HEK293 (cell line): ENCODE data around the gene IFNAR1.

ENCODE experiments used
- GFI1B ChIP-seq: fragments of 450-650 bp; formaldehyde crosslinking; IDR thresholded peaks from 2 replicates; pipeline ENCODE4 v1.5.1; 2016; ENCODE audit warnings: missing biosample characterization, missing genetic modification characterization
- HOXA7 ChIP-seq: sonication (generic); formaldehyde crosslinking; IDR thresholded peaks from 2 replicates; pipeline ENCODE4 v1.8.1; 2022; ENCODE audit warnings: missing genetic modification reagents, borderline replicate concordance
- YY1 ChIP-seq: fragments of 450-650 bp; formaldehyde crosslinking; IDR thresholded peaks from 2 replicates; pipeline ENCODE4 v1.5.1; 2018; ENCODE audit warnings: missing biosample characterization, missing genetic modification characterization
- ZBTB1 ChIP-seq: fragments of 450-650 bp; formaldehyde crosslinking; IDR thresholded peaks from 2 replicates; pipeline ENCODE4 v1.5.1; 2016; ENCODE audit warnings: missing biosample characterization, missing genetic modification characterization
- ZFP41 ChIP-seq: fragments of 450-650 bp; formaldehyde crosslinking; IDR thresholded peaks from 2 replicates; pipeline ENCODE4 v1.5.1; 2016; ENCODE audit warnings: missing biosample characterization, missing genetic modification characterization, borderline replicate concordance
- ZNF146 ChIP-seq: fragments of 450-650 bp; formaldehyde crosslinking; IDR thresholded peaks from 2 replicates; pipeline ENCODE4 v1.5.1; 2016; ENCODE audit warnings: missing biosample characterization, missing genetic modification characterization
- ZNF169 ChIP-seq: fragments of 450-650 bp; formaldehyde crosslinking; IDR thresholded peaks from 2 replicates; pipeline ENCODE4 v1.5.1; 2016; ENCODE audit warnings: missing biosample characterization, missing genetic modification characterization
- ZNF311 ChIP-seq: fragments of 450-650 bp; formaldehyde crosslinking; IDR thresholded peaks from 2 replicates; pipeline ENCODE4 v1.5.1; 2017; ENCODE audit warnings: missing biosample characterization, missing genetic modification characterization, borderline replicate concordance
- ZNF530 ChIP-seq: fragments of 450-650 bp; formaldehyde crosslinking; IDR thresholded peaks from 2 replicates; pipeline ENCODE4 v1.5.1; 2016; ENCODE audit warnings: low read depth, missing biosample characterization, missing genetic modification characterization
- ZNF76 ChIP-seq: fragments of 450-650 bp; formaldehyde crosslinking; IDR thresholded peaks from 2 replicates; pipeline ENCODE4; 2016; ENCODE audit warnings: low read depth, missing biosample characterization, missing genetic modification characterization, borderline replicate concordance
- TF ChIP-seq, protein P1 (sequence below): fragments of 450-650 bp; formaldehyde crosslinking; IDR thresholded peaks from 2 replicates; pipeline ENCODE4 v1.5.1; 2016; ENCODE audit warnings: missing biosample characterization, missing genetic modification characterization
- TF ChIP-seq, protein P2 (sequence below): fragments of 450-650 bp; formaldehyde crosslinking; IDR thresholded peaks from 2 replicates; pipeline ENCODE4 v1.5.1; 2017; ENCODE audit warnings: missing biosample characterization, missing genetic modification characterization
- TF ChIP-seq, protein P3 (sequence below): fragments of 450-650 bp; formaldehyde crosslinking; IDR thresholded peaks from 2 replicates; pipeline ENCODE4 v1.5.1; 2017; ENCODE audit warnings: missing biosample characterization, mild to moderate bottlenecking, missing genetic modification characterization, moderate library complexity
- TF ChIP-seq, protein P4 (sequence below): fragments of 450-650 bp; formaldehyde crosslinking; IDR thresholded peaks from 2 replicates; pipeline ENCODE4 v1.5.1; 2016; ENCODE audit warnings: missing biosample characterization, missing genetic modification characterization

DNA sequence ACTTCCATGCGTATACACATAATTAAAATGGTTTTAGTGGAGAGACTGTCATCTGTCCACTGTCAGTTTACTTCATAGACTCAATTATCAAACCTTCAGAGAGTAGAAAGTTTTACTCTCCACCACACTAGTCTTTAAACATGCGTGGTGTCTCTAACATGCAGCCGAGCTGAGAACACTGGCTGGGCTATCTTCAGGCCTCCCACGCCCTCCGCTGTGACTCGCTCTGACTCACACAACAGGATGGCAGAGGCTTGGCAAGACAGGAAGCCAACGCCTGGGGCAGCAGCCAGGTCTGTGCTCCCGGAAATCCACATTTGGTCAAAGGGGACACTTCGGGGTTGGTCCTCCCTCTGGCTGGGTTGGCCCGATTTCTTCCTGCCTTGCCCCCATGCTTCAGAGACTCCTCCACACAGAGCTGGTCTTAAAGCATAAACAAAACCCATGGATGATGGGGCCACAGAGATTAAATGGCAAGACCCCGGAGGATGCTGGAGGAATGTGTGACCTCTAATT, 55.8 kb downstream of the IFNAR1 start:
- TF ChIP-seq ZNF76 (tag by site-specific recombination) (no peak), YY1 (tag by site-specific recombination) (no peak), ZNF146 (tag by site-specific recombination) (no peak), ZFP41 (tag by site-specific recombination) (no peak), ZNF311 (tag by site-specific recombination) (no peak), ZBTB1 (no peak), HOXA7 (no peak), GFI1B (tag by site-specific recombination) (no peak), ZNF530 (tag by site-specific recombination) (no peak), ZNF169 (tag by site-specific recombination) (no peak)
- TF ChIP-seq, protein P1, sequence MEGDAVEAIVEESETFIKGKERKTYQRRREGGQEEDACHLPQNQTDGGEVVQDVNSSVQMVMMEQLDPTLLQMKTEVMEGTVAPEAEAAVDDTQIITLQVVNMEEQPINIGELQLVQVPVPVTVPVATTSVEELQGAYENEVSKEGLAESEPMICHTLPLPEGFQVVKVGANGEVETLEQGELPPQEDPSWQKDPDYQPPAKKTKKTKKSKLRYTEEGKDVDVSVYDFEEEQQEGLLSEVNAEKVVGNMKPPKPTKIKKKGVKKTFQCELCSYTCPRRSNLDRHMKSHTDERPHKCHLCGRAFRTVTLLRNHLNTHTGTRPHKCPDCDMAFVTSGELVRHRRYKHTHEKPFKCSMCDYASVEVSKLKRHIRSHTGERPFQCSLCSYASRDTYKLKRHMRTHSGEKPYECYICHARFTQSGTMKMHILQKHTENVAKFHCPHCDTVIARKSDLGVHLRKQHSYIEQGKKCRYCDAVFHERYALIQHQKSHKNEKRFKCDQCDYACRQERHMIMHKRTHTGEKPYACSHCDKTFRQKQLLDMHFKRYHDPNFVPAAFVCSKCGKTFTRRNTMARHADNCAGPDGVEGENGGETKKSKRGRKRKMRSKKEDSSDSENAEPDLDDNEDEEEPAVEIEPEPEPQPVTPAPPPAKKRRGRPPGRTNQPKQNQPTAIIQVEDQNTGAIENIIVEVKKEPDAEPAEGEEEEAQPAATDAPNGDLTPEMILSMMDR (tag by site-specific recombination), result no peak
- TF ChIP-seq, protein P2, sequence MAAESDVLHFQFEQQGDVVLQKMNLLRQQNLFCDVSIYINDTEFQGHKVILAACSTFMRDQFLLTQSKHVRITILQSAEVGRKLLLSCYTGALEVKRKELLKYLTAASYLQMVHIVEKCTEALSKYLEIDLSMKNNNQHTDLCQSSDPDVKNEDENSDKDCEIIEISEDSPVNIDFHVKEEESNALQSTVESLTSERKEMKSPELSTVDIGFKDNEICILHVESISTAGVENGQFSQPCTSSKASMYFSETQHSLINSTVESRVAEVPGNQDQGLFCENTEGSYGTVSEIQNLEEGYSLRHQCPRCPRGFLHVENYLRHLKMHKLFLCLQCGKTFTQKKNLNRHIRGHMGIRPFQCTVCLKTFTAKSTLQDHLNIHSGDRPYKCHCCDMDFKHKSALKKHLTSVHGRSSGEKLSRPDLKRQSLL (tag by site-specific recombination), result no peak
- TF ChIP-seq, protein P3, sequence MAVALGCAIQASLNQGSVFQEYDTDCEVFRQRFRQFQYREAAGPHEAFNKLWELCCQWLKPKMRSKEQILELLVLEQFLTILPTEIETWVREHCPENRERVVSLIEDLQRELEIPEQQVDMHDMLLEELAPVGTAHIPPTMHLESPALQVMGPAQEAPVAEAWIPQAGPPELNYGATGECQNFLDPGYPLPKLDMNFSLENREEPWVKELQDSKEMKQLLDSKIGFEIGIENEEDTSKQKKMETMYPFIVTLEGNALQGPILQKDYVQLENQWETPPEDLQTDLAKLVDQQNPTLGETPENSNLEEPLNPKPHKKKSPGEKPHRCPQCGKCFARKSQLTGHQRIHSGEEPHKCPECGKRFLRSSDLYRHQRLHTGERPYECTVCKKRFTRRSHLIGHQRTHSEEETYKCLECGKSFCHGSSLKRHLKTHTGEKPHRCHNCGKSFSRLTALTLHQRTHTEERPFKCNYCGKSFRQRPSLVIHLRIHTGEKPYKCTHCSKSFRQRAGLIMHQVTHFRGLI, result no peak
- TF ChIP-seq, protein P4, sequence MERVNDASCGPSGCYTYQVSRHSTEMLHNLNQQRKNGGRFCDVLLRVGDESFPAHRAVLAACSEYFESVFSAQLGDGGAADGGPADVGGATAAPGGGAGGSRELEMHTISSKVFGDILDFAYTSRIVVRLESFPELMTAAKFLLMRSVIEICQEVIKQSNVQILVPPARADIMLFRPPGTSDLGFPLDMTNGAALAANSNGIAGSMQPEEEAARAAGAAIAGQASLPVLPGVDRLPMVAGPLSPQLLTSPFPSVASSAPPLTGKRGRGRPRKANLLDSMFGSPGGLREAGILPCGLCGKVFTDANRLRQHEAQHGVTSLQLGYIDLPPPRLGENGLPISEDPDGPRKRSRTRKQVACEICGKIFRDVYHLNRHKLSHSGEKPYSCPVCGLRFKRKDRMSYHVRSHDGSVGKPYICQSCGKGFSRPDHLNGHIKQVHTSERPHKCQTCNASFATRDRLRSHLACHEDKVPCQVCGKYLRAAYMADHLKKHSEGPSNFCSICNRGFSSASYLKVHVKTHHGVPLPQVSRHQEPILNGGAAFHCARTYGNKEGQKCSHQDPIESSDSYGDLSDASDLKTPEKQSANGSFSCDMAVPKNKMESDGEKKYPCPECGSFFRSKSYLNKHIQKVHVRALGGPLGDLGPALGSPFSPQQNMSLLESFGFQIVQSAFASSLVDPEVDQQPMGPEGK, result peak; percentile 32
